ENCODE measurements around the gene COPB2. TPM values are rescaled to one million over a fixed set of nuclear protein-coding genes. Genes with fewer than 3 reads are reported as not detected.

Gene COPB2
- total and polyA plus RNA-seq, 2 of the 8 experiments (the other 6 are each of a cell fraction or from before 2014, with no cell fraction given) = 40.3 to 119 TPM

GRCh38 chr3:139329364-139329850 lies 60.0 kb downstream of the COPB2 start (continued):
- TF ChIP-seq CBX8 (IDR thresholded peaks at IDR 0.05; ENCODE audit: borderline replicate concordance, low read depth, low read length) (no peak), NANOG (IDR thresholded peaks at IDR 0.05; ENCODE audit: insufficient read depth, low read depth, low read length, poor library complexity, severe bottlenecking) (no peak), TEAD4 (IDR thresholded peaks at IDR 0.05; ENCODE audit: low read depth, low read length) (peak; percentile 79), SP1 (IDR thresholded peaks at IDR 0.05; ENCODE audit: low read depth, low read length) (0 out of 2 replicates have a peak, but pooled peaks have one; percentile 37), JUND (IDR thresholded peaks at IDR 0.05; ENCODE audit: low read length) (0 out of 2 replicates have a peak, but pooled peaks have one; percentile 43), FOSL1 (IDR thresholded peaks at IDR 0.05; ENCODE audit: insufficient read depth, low read depth, low read length) (no peak), GABPA (IDR thresholded peaks at IDR 0.05; ENCODE audit: borderline replicate concordance, insufficient read depth, low read length) (no peak; the same call in 1 of the 2 replicates), RNF2 (IDR thresholded peaks at IDR 0.05; ENCODE audit: borderline replicate concordance, low read depth, low read length, missing control alignments, poor library complexity, severe bottlenecking) (no peak), GTF2F1 (IDR thresholded peaks at IDR 0.05; ENCODE audit: borderline replicate concordance, low read depth, low read length) (0 out of 2 replicates have a peak, but pooled peaks have one; percentile 17), SIN3A (conservative IDR thresholded peaks at IDR 0.05 in 1 of 2, IDR thresholded peaks at IDR 0.05 in 1 of 2; ENCODE audit: low read depth in 1 of 2, low read length in 2 of 2) (peak in 1 of 2 experiments; percentile 58; a peak in 1 of 4 replicates), EP300 (IDR thresholded peaks at IDR 0.05; ENCODE audit: borderline replicate concordance in 1 of 2, low read depth in 2 of 2, low read length in 2 of 2) (no peak), YY1 (IDR thresholded peaks at IDR 0.05; ENCODE audit: low read depth, low read length) (peak; percentile 13; the same call in 1 of the 2 replicates), BCL11A (IDR thresholded peaks at IDR 0.05; ENCODE audit: low read depth in 2 of 2, low read length in 2 of 2) (no peak), ATF3 (IDR thresholded peaks at IDR 0.05; ENCODE audit: insufficient read depth, low read depth, low read length) (peak; percentile 46; the same call in 1 of the 2 replicates), ATF2 (IDR thresholded peaks at IDR 0.05; ENCODE audit: low read length) (no peak), ZNF274 (IDR thresholded peaks at IDR 0.05; ENCODE audit: borderline replicate concordance, extremely low read depth, low read length) (no peak)

Data from H1 (cell line).